Activated CD4-positive, alpha-beta T cell treated with anti-CD3 and anti-CD28 coated beads, Interleukin-2, amount 10 ng/mL, durations not matched to agents 7 days and 5 days (primary cell): ENCODE measurements around the gene PRMT3. TPM values are rescaled to one million over a fixed set of nuclear protein-coding genes. Genes with fewer than 3 reads are reported as not detected.

Source experiments
- CTCF ChIA-PET: fragments of 350-600 bp; sonication (Branson Sonifier 250); formaldehyde crosslinking; loops from one replicate; lab custom pipeline; 2021; ENCODE audit warnings: antibody characterized with exemption; lab: Charles Lee
- POLR2A ChIA-PET: fragments of 350-600 bp; sonication (Branson Sonifier 250); formaldehyde crosslinking; loops from one replicate; lab custom pipeline; 2021; ENCODE audit warnings: antibody characterized with exemption; lab: Charles Lee
- DNase-seq: peaks from one replicate; pipeline ENCODE4 v3.0.0-alpha.2; 2020
- H3K27ac Mint-ChIP-seq: one replicate; pipeline ENCODE4 v1.8.0; 2021; ENCODE audit warnings: mild to moderate bottlenecking, moderate library complexity, mixed read lengths
- H3K27me3 Mint-ChIP-seq: one replicate; pipeline ENCODE4 v1.8.0; 2021; ENCODE audit warnings: mixed read lengths
- H3K36me3 Mint-ChIP-seq: one replicate; pipeline ENCODE4 v1.8.0; 2021; ENCODE audit warnings: low read depth, mixed read lengths
- H3K4me1 Mint-ChIP-seq: one replicate; pipeline ENCODE4 v1.8.0; 2021; ENCODE audit warnings: mixed read lengths
- H3K4me3 Mint-ChIP-seq: one replicate; pipeline ENCODE4 v1.8.0; 2021; ENCODE audit warnings: mild to moderate bottlenecking, moderate library complexity, mixed read lengths
- H3K9me3 Mint-ChIP-seq: one replicate; pipeline ENCODE4 v1.8.0; 2021; ENCODE audit warnings: mixed read lengths
- total RNA-seq, 2 experiments: library from RNA; stranded (reverse); gene quantifications; one replicate each; pipeline ENCODE4 v1.2.3, GENCODE V29; 2021

Gene PRMT3
- total RNA-seq, 2 experiments from 2014 or later, result 16.9 to 18.5 TPM

- DNase-seq, result no peak
- no peaks in the 10 kb centered on the region for H3K9me3 Mint-ChIP-seq
- POLR2A ChIA-PET, result no interaction called here
- H3K27me3 Mint-ChIP-seq, result no peaks in the 10 kb centered on the region
- no peaks in the 10 kb centered on the region for H3K4me1 Mint-ChIP-seq
- CTCF ChIA-PET, result interaction anchor here (1.0 kb wide), 1 partner anchor 13 kb away, joined by 3 read pairs; no protein-coding TSS in a partner anchor
- no peak overlapping the region for H3K4me3 Mint-ChIP-seq
- H3K36me3 Mint-ChIP-seq, result peaks cover 2% of the 10 kb centered on the region
- no peak overlapping the region for H3K27ac Mint-ChIP-seq
Observed at GRCh38 chr11:20444535-20444934, 57.0 kb downstream of the PRMT3 start.

- ChIA-PET CTCF (no interaction called here), POLR2A (no interaction called here)
- Mint-ChIP-seq H3K4me3 (no peak overlapping the region), H3K9me3 (no peaks in the 10 kb centered on the region), H3K27me3 (no peaks in the 10 kb centered on the region), H3K27ac (no peak overlapping the region), H3K4me1 (peaks cover 15% of the 10 kb centered on the region), H3K36me3 (peaks cover 9% of the 10 kb centered on the region)
- no peak for DNase-seq
Observed at GRCh38 chr11:20448834-20449233, 61.3 kb downstream of the PRMT3 start.

- ChIA-PET POLR2A (no interaction called here), CTCF (no interaction called here)
- DNase-seq, result no peak
- H3K9me3 Mint-ChIP-seq, result no peaks in the 10 kb centered on the region
- peaks cover 12% of the 10 kb centered on the region for H3K36me3 Mint-ChIP-seq
- H3K4me1 Mint-ChIP-seq, result peaks cover 15% of the 10 kb centered on the region
- no peak overlapping the region for H3K27ac Mint-ChIP-seq
- H3K27me3 Mint-ChIP-seq, result no peaks in the 10 kb centered on the region
- H3K4me3 Mint-ChIP-seq, result no peak overlapping the region
Observed at GRCh38 chr11:20450829-20451228, 63.3 kb downstream of the PRMT3 start.

GRCh38 chr11:20451568-20451967 is 64.1 kb downstream of the PRMT3 start:
- H3K4me3 Mint-ChIP-seq, result no peak overlapping the region
- no peak for DNase-seq
- peaks cover 12% of the 10 kb centered on the region for H3K36me3 Mint-ChIP-seq
- H3K27me3 Mint-ChIP-seq, result no peaks in the 10 kb centered on the region
- H3K4me1 Mint-ChIP-seq, result peaks cover 15% of the 10 kb centered on the region
- POLR2A ChIA-PET, result no interaction called here
- H3K9me3 Mint-ChIP-seq, result no peaks in the 10 kb centered on the region
- CTCF ChIA-PET, result no interaction called here
- H3K27ac Mint-ChIP-seq, result no peak overlapping the region

GRCh38 chr11:20452585-20452984 is 65.1 kb downstream of the PRMT3 start:
- DNase-seq, result no peak
- H3K36me3 Mint-ChIP-seq, result peaks cover 14% of the 10 kb centered on the region
- H3K27me3 Mint-ChIP-seq, result no peaks in the 10 kb centered on the region
- H3K27ac Mint-ChIP-seq, result no peak overlapping the region
- POLR2A ChIA-PET, result no interaction called here
- H3K9me3 Mint-ChIP-seq, result no peaks in the 10 kb centered on the region
- CTCF ChIA-PET, result no interaction called here
- peaks cover 15% of the 10 kb centered on the region for H3K4me1 Mint-ChIP-seq
- no peak overlapping the region for H3K4me3 Mint-ChIP-seq

GRCh38 chr11:20453657-20454316 is 66.3 kb downstream of the PRMT3 start:
- Mint-ChIP-seq H3K9me3 (no peaks in the 10 kb centered on the region), H3K4me3 (no peak overlapping the region), H3K27ac (no peak overlapping the region), H3K27me3 (no peaks in the 10 kb centered on the region), H3K36me3 (peaks cover 14% of the 10 kb centered on the region), H3K4me1 (peaks cover 15% of the 10 kb centered on the region)
- ChIA-PET POLR2A (no interaction called here), CTCF (no interaction called here)
- no peak for DNase-seq

- Mint-ChIP-seq H3K36me3 (peaks cover 10% of the 10 kb centered on the region), H3K27ac (no peak overlapping the region), H3K4me3 (no peak overlapping the region), H3K4me1 (no peaks in the 10 kb centered on the region), H3K9me3 (no peaks in the 10 kb centered on the region), H3K27me3 (no peaks in the 10 kb centered on the region)
- CTCF ChIA-PET, result interaction anchor here (1.1 kb wide), 1 partner anchor 13 kb away, joined by 3 read pairs; no protein-coding TSS in a partner anchor
- DNase-seq, result no peak
- POLR2A ChIA-PET, result no interaction called here
Observed at GRCh38 chr11:20457001-20457799, 69.7 kb downstream of the PRMT3 start.

- Mint-ChIP-seq H3K27ac (no peak overlapping the region), H3K36me3 (peaks cover 15% of the 10 kb centered on the region), H3K4me3 (no peak overlapping the region), H3K4me1 (no peaks in the 10 kb centered on the region), H3K27me3 (no peaks in the 10 kb centered on the region), H3K9me3 (no peaks in the 10 kb centered on the region)
- CTCF ChIA-PET, result interaction anchor here (1.1 kb wide), 1 partner anchor 14 kb away, joined by 3 read pairs; no protein-coding TSS in a partner anchor
- POLR2A ChIA-PET, result no interaction called here
- DNase-seq, result no peak
Observed at GRCh38 chr11:20457934-20458680, 70.6 kb downstream of the PRMT3 start.

- Mint-ChIP-seq H3K27me3 (no peaks in the 10 kb centered on the region), H3K36me3 (peaks cover 14% of the 10 kb centered on the region), H3K4me1 (no peaks in the 10 kb centered on the region), H3K27ac (no peak overlapping the region), H3K9me3 (no peaks in the 10 kb centered on the region), H3K4me3 (no peak overlapping the region)
- ChIA-PET CTCF (no interaction called here), POLR2A (no interaction called here)
- DNase-seq, result no peak
Observed at GRCh38 chr11:20458905-20459632, 71.6 kb downstream of the PRMT3 start.

GRCh38 chr11:20459865-20460264 is 72.3 kb downstream of the PRMT3 start:
- Mint-ChIP-seq H3K27me3 (no peaks in the 10 kb centered on the region), H3K4me1 (no peaks in the 10 kb centered on the region), H3K9me3 (no peaks in the 10 kb centered on the region), H3K4me3 (no peak overlapping the region), H3K27ac (no peak overlapping the region), H3K36me3 (peaks cover 17% of the 10 kb centered on the region)
- CTCF ChIA-PET, result no interaction called here
- POLR2A ChIA-PET, result no interaction called here
- no peak for DNase-seq

- ChIA-PET POLR2A (no interaction called here), CTCF (no interaction called here)
- Mint-ChIP-seq H3K27me3 (no peaks in the 10 kb centered on the region), H3K27ac (no peak overlapping the region), H3K4me3 (no peak overlapping the region), H3K36me3 (peaks cover 24% of the 10 kb centered on the region), H3K4me1 (no peaks in the 10 kb centered on the region), H3K9me3 (no peaks in the 10 kb centered on the region)
- DNase-seq, result no peak
Observed at GRCh38 chr11:20464518-20464917, 77.0 kb downstream of the PRMT3 start.

GRCh38 chr11:20467487-20468185 is 80.1 kb downstream of the PRMT3 start:
- H3K27me3 Mint-ChIP-seq, result no peaks in the 10 kb centered on the region
- no peaks in the 10 kb centered on the region for H3K4me1 Mint-ChIP-seq
- peaks cover 6% of the 10 kb centered on the region for H3K9me3 Mint-ChIP-seq
- H3K27ac Mint-ChIP-seq, result no peak overlapping the region
- ChIA-PET POLR2A (no interaction called here), CTCF (no interaction called here)
- DNase-seq, result no peak
- no peak overlapping the region for H3K4me3 Mint-ChIP-seq
- peaks cover 39% of the 10 kb centered on the region for H3K36me3 Mint-ChIP-seq
